Right ventricle myocardium superior (tissue), 1 donor: ENCODE measurements around the gene DYNLT1. TPM values are rescaled to one million over a fixed set of nuclear protein-coding genes. Genes with fewer than 3 reads are reported as not detected.
"Not testable (repeated sequence)": the region's sequence is repeated elsewhere in the genome, so short reads cannot be mapped to it uniquely, and the experiment has no call there.

Experiments
- ATAC-seq: fragments of 200-7000 bp; cut with Tn5 transposase; one replicate; pipeline ENCODE4 v1.9.1; 2020; ENCODE audit warnings: mild to moderate bottlenecking; ENCODE audit not compliant: poor library complexity
- DNase-seq: peaks from one replicate; pipeline ENCODE4 v3.0.0-alpha.2; 2020
- intact Hi-C: fragments of 100-400 bp; cut with DNase I; formaldehyde crosslinking; loops from one replicate; pipeline ENCODE4 v1.11.2; 2022
- long read RNA-seq: library from polyadenylated mRNA; unstranded; transcript quantifications from one replicate; pipeline ENCODE4 v2.0.0, GENCODE V29; 2021
- total RNA-seq: library from RNA; stranded (reverse); fragmentation: NEBNext Ultra II Directional; extraction: Animal tissue kit (Norgen Biotek cat#: 25700); gene quantifications from one replicate; pipeline ENCODE4 v1.2.1, GENCODE V29; 2021
- donor health status: DM: no; HTN: yes; CAD: no; lungs with severe emphysema.

The DYNLT1 gene
- 128 TPM for total RNA-seq
- long read RNA-seq, transcript DYNLT1-203 (5 exons, 726 nt): major isoform, 87 of 94 reads
- long read RNA-seq, partial matches to known transcripts: 1 of 94 reads
- long read RNA-seq, other reads (novel, unspliced or antisense): 6 of 94 reads

DNA sequence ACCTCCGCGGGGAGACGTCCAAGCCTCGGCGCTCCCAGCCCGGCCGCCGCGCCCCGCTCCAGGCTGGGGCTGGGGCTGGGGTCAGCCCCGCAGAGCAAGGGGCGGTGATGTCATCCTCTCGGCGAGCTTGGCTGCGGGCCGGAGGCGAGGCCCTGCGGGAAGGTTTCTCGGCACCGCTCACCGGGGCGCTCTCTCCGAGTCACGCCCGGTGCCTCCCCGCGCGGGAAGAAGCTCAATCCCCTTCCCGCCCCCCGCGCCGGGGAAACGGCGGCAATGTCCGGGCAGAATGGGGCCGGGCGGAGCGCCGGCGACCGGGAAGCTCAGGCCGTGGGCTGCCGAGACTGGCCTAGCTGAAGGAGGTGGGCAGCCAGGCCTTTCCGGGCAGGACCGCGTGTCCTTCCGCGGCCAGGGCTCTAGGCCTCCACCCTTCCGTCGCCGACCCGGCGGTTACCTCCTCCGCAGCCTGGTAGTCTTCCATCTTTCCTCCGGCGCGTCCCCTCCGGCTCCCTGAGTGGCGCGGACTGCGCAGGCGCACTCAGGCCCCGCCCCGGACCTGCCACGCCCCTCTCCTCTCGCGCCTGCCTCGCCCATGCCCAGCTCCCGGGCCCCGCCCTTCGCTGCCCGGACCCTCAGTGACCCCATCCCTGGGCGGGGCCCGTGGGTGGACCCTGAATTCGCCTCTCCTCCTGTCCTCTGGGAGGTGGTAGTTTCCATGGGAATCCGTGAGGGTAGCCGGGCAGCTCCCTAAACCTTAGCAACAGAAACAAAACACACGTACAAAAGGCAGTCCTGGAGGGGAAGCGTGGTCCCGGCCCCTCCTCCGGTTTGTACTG, at the start of gene DYNLT1:
Gene DYNLT1 (minus strand): TSS at position 513 of the 833 bp plus-strand sequence. CDS start 35 bp downstream, at position 478.
- DNase-seq: peak; percentile 97
- intact Hi-C loops: no loop called here
- peak; percentile 95 for ATAC-seq

DNA sequence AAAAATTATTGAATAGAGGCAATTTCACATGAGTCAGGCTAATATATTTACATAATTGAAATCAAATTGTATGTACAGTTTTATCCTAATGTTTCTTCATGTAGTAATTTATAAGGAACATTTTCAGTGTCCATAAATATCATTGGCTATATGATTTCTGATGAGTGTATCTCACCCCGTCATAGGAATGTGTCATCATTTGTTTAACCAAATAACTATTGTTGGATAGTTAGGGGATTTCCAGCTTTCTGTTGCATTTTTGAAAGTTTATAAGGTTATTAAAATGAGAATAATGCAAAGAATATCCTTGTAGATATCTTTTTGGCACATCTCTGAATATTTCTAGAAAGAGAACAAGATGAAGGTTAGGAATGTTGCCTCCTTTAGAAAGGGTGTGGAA, 44.3 kb upstream of the DYNLT1 start:
- no peak for DNase-seq
- no peak for ATAC-seq
- intact Hi-C loops: loop anchor here (10.0 kb wide), 1 partner anchor 464 kb away; no protein-coding TSS in a partner anchor

DNA sequence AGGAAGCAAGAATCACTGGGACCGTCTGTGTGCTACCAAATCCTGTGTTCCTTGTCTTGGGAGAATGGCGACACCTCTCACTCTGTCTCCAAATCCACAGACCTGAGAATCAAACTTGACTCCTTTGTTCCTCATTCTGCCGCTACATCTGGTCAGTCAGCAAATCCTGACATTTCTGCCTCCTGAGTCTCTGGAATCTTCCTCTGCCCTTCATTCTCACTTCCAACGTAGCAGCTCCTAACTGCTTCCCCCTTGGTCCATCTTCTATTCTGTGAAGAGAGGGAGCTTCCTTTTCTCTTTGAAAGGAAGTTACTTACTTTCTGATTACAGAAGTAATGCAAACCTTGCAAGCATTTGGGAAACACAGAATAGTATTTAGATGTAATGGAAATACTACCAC, 43.0 kb upstream of the DYNLT1 start:
- intact Hi-C loops: loop anchor here (10.0 kb wide), 1 partner anchor 463 kb away; no protein-coding TSS in a partner anchor
- DNase-seq: no peak
- no peak for ATAC-seq

DNA sequence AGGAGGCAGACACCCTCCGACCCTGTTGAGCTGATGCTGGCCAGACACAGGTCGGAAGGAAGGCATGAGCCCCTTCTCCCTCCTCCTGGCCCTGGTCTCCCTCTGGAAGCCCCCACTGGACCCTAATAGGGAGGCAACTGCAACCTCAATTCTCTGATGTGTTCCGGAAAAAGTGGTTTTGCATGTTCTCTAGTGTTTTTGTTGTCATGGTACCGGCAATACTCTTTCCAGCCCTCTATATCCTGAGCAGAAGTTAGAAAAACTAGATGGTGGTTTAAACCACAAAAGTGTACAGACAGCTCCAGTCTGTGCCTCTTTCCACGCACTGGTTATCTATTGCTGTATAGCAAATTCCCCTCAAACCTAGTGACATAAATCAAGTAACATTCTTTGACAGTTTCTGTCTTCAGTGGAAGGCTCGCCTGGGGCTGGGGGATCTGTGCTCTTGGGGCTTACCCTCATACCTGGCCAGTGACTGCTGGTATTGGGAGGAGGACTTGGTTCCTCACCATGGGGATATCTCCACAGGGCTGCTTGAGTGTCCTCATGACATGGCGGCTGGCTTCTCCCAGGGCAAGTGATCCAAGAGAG, 42.3 kb upstream of the DYNLT1 start:
- ATAC-seq (peak; percentile 51), DNase-seq (no peak)
- intact Hi-C loops: loop anchor here (10.0 kb wide), 1 partner anchor 462 kb away; no protein-coding TSS in a partner anchor

DNA sequence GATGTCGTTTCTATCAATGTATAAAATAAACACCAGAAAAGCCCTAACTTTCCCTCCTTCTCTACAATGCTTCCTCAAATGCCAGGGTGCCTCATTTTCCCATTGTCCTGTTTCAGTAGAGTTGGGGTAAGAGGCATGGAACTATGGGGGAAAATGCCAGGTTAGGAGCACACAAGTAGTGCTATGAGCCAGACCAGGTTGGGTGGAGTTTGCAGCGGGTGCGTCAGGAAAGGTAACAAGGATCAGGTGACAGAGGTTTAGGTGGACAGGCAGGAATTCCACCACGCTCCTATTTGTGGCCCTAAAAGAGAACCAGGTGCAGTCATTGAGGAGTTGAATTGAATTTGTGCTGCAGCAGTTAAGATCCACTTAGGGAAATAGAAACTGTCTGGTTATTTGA, 41.8 kb upstream of the DYNLT1 start:
- ATAC-seq: no peak
- no peak for DNase-seq
- intact Hi-C loops: loop anchor here (10.0 kb wide), 1 partner anchor 462 kb away; no protein-coding TSS in a partner anchor

DNA sequence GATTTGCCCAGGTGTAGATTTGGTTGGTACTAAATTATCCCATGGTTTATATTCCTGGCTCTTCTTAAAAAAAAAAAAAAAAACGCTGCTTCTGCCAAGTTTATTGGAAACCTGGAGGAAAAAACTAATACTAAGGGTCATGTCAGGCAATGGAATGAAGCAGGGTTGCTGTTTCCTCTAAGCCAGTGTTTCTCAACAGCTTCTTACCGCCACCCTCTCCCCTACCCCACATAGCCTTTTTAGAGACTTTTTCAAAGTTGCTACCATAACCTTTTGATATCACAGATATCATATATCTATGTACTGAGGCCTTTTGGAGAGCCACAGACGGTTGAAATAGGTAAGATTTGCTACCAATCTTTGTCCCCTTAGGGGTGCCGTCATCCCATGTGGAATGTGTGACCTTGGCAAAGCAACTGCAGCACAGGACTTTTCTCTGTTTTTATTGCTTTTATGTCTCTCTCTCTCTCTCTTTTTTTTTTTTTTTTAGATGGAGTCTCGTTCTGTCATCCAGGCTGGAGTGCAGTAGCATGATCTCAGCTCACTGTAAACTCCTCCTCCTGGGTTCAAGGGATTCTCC, 40.3 kb upstream of the DYNLT1 start:
- DNase-seq (no peak), ATAC-seq (no peak)
- intact Hi-C loops: loop anchor here (10.0 kb wide), 1 partner anchor 460 kb away; no protein-coding TSS in a partner anchor

DNA sequence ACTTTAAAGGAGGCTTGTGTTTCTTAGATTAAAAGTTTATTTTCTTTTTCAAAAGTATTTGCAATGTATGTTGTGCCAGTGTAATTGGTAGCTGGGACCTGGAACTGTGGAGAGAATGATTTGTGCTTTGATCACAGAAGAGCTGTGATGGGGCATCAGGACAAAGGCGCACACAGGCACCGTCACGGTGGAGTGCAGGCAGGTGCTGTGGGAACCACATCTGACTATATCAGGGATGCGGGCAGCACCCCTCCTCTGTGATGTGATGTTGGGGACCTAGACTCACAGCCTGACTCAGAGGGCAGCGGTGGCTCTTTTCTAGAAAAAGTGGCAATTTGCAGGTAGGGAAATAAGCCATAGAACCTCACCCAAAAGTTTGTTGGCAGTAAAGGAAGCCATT, 39.8 kb upstream of the DYNLT1 start:
- intact Hi-C loops: loop anchor here (10.0 kb wide), 1 partner anchor 460 kb away; no protein-coding TSS in a partner anchor
- DNase-seq (no peak), ATAC-seq (no peak)

DNA sequence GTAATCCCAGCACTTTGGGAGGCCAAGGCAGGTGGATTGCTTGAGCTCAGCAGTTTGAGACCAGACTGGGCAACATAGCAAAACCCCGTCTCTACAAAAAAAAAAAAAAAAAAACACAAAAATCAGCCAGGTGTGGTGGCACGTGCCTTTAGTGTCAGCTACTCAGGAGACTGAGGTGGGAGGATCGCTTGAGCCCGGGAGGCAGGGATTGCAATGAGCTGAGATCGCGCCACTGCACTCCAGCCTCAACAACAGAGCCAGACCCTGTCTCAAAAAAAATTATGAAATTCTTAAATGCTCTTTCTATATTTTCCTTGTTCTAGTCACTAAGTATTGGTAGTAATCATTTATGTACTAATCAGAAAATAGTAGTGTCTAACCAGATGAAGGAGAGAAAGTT, 35.9 kb upstream of the DYNLT1 start:
- intact Hi-C loops: loop anchor here (10.0 kb wide), 1 partner anchor 456 kb away; no protein-coding TSS in a partner anchor
- ATAC-seq (no peak), DNase-seq (no peak)

DNA sequence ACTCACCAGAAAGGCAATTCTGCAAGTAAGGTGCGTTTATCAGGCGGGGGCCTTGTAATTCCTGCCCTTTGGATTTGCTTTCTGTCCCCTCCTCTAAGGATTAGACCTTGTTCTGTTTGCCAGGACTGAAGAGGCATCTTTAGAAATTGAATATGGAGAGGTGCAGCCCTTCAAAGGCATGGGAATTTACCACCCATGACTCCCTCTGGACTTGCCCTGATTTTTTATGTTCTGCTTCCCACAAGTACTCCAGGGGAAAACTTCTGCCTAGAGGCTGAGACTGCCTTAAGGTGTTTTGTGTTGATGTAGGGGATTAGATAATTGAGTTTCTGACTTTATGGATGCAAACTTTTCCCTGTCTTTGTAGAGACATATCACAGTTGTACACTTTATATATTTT, 35.5 kb upstream of the DYNLT1 start:
- ATAC-seq: no peak
- intact Hi-C loops: loop anchor here (10.0 kb wide), 1 partner anchor 455 kb away; no protein-coding TSS in a partner anchor
- DNase-seq: no peak

DNA sequence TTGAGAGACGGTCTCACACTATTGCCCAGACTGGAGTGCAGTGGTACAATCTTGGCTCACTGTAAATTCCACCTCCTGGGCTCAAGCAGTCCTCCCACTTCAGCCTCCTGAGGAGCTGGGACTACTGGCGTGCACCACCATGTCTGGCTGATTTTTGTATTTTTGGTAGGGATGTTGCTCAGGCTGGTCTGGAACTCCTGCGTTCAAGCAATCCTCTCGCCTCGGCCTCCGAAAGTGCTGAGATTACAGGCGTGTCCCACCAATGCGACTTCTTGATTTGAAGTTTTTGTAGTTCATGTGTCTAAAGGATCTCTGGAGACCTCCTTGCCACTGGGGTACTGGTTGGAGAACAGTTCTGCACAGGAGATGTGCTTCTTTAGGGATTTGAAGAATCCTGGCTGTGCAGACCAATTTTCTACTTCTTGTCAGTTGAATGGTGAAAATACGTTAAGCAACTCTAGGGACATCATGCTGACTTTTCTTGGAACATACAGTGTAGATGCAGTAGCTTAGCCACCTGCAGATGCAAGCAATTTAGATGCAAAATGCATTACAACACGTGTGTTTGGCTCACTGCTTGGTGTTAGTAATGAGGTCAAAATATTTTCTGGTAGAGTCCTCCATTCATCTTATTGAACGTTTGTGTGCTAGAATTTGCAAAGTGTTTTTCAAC, 33.5 kb upstream of the DYNLT1 start:
- intact Hi-C loops: no loop called here
- ATAC-seq (no peak), DNase-seq (no peak)

DNA sequence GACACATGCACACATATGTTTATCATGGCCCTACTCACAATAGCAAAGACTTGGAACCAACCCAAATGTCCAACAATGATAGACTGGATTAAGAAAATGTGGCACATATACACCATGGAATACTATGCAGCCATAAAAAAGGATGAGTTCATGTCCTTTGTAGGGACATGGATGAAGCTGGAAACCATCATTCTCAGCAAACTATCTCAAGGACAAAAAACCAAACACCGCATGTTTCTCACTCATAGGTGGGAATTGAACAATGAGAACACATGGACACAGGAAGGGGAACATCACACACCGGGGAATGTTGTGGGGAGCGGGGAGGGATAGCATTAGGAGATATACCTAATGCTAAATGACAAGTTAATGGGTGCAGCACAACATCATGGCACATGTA, 32.6 kb upstream of the DYNLT1 start:
- ATAC-seq, intact Hi-C loops, DNase-seq: not testable (repeated sequence)

DNA sequence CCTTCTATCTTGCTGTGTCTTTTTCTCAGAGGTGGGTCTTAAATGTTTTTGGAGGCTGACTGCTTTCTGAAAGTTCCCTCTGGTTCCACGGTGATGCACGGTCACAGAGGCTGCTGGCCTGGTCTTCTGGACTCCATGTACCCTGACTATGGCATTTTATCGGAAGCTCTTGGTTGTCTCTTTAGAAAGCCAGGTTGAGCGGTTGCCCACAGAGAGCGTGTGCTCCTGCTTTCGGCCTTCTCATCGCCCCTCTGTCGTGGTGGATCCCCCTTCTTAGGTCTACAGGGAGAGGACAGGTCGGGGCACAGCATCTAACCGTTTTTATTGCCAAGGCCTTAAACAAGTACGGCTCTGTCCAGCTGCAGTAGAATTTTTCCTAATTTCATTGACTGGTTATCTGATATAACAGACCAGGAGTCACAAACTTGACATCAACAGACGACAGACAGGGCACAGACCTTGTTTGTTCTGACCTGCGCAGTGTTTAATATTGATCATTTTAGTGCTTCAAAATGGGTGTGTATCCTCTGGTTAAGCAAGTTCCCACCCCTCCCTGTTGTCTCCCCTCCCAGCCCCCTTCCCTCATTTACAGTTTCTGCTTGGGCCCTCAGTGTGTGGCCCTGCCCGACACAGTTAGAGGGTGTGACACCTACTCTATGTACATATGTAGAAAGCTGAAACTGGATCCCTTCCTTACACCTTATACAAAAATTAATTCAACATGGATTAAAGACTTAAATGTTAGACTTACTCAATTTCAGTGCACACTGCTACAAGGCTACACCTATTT, 30.0 kb upstream of the DYNLT1 start:
- no peak for ATAC-seq
- DNase-seq: no peak
- intact Hi-C loops: no loop called here

DNA sequence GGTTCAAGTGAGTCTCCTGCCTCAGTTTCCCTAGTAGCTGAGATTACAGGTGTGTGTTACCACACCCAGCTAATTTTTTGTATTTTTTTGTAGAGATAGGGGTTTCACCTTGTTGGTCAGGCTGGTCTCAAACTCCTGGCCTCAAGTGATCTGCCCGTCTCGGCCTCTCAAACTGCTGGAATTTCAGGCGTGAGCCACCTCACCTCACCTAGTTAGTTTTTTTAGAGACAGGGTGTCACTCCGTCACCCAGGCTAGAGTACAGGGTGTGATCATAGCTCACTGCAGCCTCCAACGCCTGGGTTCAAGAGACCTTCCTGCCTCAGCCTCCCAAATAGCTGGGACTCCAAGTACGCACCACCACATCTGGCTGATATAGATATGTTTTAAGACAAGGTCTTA, 28.2 kb upstream of the DYNLT1 start:
- DNase-seq: no peak
- no peak for ATAC-seq
- intact Hi-C loops: no loop called here

DNA sequence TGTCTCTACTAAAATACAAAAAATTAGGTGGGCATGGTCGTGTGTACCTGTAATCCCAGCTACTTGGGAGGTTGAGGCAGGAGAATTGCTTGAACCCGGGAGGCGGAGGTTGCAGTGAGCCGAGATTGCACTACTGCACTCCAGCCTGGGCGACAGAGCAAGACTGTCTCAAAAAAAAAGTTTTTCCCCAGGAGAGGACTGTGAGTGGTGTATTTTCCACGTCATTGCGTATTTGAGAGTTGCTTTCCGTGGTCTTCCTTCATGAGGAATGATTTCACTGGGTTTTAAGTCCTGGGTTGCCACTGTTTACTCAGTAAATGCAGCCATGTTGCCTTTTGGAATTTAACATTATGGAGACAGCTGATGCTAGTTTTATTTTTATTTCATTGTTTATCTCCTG, 27.6 kb upstream of the DYNLT1 start:
- intact Hi-C loops, ATAC-seq, DNase-seq: not testable (repeated sequence)

DNA sequence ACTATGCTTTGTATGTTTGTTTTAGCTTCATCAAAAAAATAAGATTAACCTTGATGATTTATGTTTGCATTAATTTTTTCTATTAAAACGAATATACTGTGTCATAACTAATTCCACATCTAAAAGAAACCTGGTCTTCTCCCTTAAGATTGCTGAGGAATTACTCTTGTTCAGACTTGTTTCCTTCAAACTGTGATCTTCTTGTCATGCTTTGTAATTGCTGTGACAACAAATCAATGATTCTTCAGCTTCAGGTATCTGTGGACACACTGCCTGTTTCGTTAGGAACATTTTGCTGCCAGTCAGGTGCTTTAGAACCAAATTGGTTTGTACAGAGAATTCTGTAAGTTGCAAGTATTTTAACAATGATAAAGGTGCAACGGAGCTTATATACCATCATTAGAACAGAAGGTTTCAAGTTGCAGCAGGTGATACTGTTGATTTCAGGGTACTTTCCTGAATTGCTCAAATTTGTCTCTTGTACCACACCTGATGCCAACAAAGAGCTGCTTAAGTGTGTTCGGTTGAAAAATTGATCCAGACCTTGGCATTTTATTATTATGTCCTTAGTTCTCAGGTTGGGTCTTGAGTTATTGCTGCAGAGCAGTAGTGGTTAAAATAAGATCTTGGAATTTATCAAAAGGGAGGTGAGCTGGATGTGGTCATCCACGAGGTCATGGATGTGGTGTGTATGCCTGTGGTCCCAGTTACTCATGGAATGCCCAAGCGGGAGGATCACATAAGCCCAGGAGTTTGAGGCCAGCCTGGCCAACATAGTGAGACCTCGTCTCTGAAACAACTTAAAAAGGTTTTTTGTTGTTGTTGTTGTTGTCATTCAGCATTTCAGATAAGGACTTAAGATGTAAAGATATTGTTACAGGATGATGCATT, 24.8 kb upstream of the DYNLT1 start:
- ATAC-seq: no peak
- intact Hi-C loops: no loop called here
- no peak for DNase-seq

DNA sequence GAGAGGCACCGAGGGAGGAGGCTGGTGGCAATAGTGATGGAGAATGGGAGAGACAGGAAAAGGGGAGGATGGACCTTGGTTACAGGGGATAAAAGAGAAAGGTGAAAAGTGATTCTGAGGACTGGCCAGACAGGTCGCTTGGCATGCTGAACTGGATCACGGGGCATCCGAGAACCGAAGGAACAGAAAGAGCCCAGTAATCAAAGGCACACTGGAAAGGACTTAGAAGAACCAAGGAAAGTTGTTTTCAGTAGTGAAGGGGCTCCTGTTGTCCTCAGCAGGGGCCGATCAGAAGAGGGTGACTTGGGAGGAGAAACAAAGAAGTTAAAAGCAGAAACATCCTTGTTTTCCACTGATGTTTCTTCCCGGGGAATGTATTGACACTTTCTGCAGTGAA, 24.2 kb upstream of the DYNLT1 start:
- no peak for ATAC-seq
- DNase-seq: no peak
- intact Hi-C loops: no loop called here

DNA sequence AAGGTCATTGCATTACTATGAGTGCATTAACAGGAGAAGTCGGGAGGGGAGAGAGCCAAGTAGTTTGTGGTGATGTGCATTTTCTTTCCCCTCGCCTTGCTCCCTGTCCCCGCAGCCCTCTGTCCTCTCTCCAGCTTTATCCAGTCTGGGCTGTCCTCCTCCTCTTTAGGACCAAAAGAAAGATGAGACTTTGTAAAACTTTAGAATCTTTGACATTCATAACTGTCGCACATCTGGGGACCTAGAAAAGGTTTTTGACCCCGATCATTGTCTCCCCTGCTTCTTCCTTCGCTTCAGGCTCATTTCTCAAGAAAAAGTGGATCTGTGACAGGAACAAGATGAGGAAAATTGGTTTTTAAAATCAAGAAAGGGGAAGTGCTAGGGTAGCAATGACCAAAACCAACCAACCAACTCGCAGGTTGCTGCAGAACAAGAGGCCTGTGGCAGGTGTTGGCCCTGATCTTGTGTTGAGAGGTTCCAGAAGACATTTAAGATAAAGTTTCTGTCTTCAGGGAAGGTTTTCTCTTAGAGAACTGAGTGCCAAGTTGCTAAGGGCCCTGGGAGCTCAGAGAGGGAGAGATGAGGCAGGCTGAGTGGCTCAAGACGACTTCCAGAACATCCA, 22.9 kb upstream of the DYNLT1 start:
- no peak for ATAC-seq
- intact Hi-C loops: no loop called here
- DNase-seq: no peak
